ENCODE results near the gene SDK2.

SDK2 gene

GRCh38 chr17:73586921-73587602, 57.2 kb downstream of the SDK2 start:
- no peak for DNase-seq (ENCODE audit: low read depth in 3 of 3)

GRCh38 chr17:73586275-73586832, 57.9 kb downstream of the SDK2 start:
- no peak for DNase-seq (ENCODE audit: low read depth in 3 of 3)

- DNase-seq (ENCODE audit: low read depth in 3 of 3) = no peak
These were observed 58.7 kb downstream of the SDK2 start for GRCh38 chr17:73585583-73585982.

GRCh38 chr17:73584987-73585386, 59.3 kb downstream of the SDK2 start:
- DNase-seq (ENCODE audit: low read depth in 3 of 3) = no peak

GRCh38 chr17:73584049-73584448, 60.2 kb downstream of the SDK2 start:
- no peak for DNase-seq (ENCODE audit: low read depth in 3 of 3)

- no peak for DNase-seq (ENCODE audit: low read depth in 3 of 3)
These were observed 61.4 kb downstream of the SDK2 start for GRCh38 chr17:73582821-73583220.

- DNase-seq (ENCODE audit: low read depth in 3 of 3) = no peak
These were observed 61.9 kb downstream of the SDK2 start for GRCh38 chr17:73582359-73582758.

GRCh38 chr17:73581379-73581778, 62.9 kb downstream of the SDK2 start:
- no peak for DNase-seq (ENCODE audit: low read depth in 3 of 3)

GRCh38 chr17:73580073-73580710, 64.1 kb downstream of the SDK2 start:
- DNase-seq (ENCODE audit: low read depth in 3 of 3) = no peak

- no peak for DNase-seq (ENCODE audit: low read depth in 3 of 3)
These were observed 67.6 kb downstream of the SDK2 start for GRCh38 chr17:73576556-73577098.

- no peak for DNase-seq (ENCODE audit: low read depth in 3 of 3)
These were observed 68.6 kb downstream of the SDK2 start for GRCh38 chr17:73575470-73576221.

- DNase-seq (ENCODE audit: low read depth in 3 of 3) = no peak
These were observed 72.6 kb downstream of the SDK2 start for GRCh38 chr17:73571511-73572130.

- DNase-seq (ENCODE audit: low read depth in 3 of 3) = no peak
These were observed 74.4 kb downstream of the SDK2 start for GRCh38 chr17:73569762-73570319.

- DNase-seq (ENCODE audit: low read depth in 3 of 3) = no peak
These were observed 75.3 kb downstream of the SDK2 start for GRCh38 chr17:73568934-73569333.

GRCh38 chr17:73566905-73567782, 77.1 kb downstream of the SDK2 start:
- DNase-seq (ENCODE audit: low read depth in 3 of 3) = no peak

- DNase-seq (ENCODE audit: low read depth in 3 of 3) = no peak
These were observed 79.4 kb downstream of the SDK2 start for GRCh38 chr17:73564843-73565242.

GRCh38 chr17:73562896-73563295, 81.3 kb downstream of the SDK2 start:
- DNase-seq (ENCODE audit: low read depth in 3 of 3) = no peak

GRCh38 chr17:73561111-73561510, 83.1 kb downstream of the SDK2 start:
- no peak for DNase-seq (ENCODE audit: low read depth in 3 of 3)

GRCh38 chr17:73560661-73561060, 83.6 kb downstream of the SDK2 start:
- DNase-seq (ENCODE audit: low read depth in 3 of 3) = no peak

- no peak for DNase-seq (ENCODE audit: low read depth in 3 of 3)
These were observed 84.7 kb downstream of the SDK2 start for GRCh38 chr17:73559532-73559931.

Data from stimulated activated CD4-positive, alpha-beta T cell treated with anti-CD3 and anti-CD28 coated beads, TNF-alpha, amount 100 ng/mL, for 4 hours (primary cell).